SK-N-SH (cell line): ENCODE measurements around the gene SREBF2.

Experiments used
- GABPA ChIP-seq: IDR thresholded peaks from 2 replicates; pipeline ENCODE4 v1.4.0; 2012; ENCODE audit warnings: low read depth, mild to moderate bottlenecking
- POLR2AphosphoS5 ChIP-seq: IDR thresholded peaks from 2 replicates; pipeline ENCODE4 v1.6.1; 2012; ENCODE audit warnings: low read depth, low read length
- TF ChIP-seq, protein P1 (sequence below): fragments of 200-600 bp; sonication (generic); IDR thresholded peaks from 2 replicates; pipeline ENCODE4 v1.6.1; 2017; ENCODE audit warnings: antibody characterized with exemption, mild to moderate bottlenecking, moderate library complexity

- TF ChIP-seq GABPA (no peak), POLR2AphosphoS5 (no peak)
- TF ChIP-seq, protein P1, sequence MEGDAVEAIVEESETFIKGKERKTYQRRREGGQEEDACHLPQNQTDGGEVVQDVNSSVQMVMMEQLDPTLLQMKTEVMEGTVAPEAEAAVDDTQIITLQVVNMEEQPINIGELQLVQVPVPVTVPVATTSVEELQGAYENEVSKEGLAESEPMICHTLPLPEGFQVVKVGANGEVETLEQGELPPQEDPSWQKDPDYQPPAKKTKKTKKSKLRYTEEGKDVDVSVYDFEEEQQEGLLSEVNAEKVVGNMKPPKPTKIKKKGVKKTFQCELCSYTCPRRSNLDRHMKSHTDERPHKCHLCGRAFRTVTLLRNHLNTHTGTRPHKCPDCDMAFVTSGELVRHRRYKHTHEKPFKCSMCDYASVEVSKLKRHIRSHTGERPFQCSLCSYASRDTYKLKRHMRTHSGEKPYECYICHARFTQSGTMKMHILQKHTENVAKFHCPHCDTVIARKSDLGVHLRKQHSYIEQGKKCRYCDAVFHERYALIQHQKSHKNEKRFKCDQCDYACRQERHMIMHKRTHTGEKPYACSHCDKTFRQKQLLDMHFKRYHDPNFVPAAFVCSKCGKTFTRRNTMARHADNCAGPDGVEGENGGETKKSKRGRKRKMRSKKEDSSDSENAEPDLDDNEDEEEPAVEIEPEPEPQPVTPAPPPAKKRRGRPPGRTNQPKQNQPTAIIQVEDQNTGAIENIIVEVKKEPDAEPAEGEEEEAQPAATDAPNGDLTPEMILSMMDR = no peak
Observed at GRCh38 chr22:41832553-41833368, at the start of gene SREBF2.
